ENCODE data around the gene OARD1. TPM values are rescaled to one million over a fixed set of nuclear protein-coding genes. Genes with fewer than 3 reads are reported as not detected.

Gene OARD1
- total and polyA plus RNA-seq, 10 of the 15 experiments (the other 5 are each of a cell fraction or from before 2014, with no cell fraction given) = 19.0 to 63.5 (median 43.6) TPM

GRCh38 chr6:41045664-41046063 is 26.5 kb downstream of the OARD1 start:
- CTCF ChIA-PET = interaction anchor here (0.7 to 2.8 kb wide), 5 partner anchors 8 to 18 kb away, joined by 3 to 12 read pairs (median 3); no protein-coding TSS in a partner anchor
- RAD21 ChIA-PET (ENCODE audit: unreplicated experiment) = no interaction called here
- DNase-seq (ENCODE audit: low read depth, low spot score) (no peak), FAIRE-seq (no peak), ATAC-seq (no peak)
- intact Hi-C loops (cut with micrococcal nuclease; ENCODE audit: unreplicated experiment) (no loop called here), in situ Hi-C loops (cut with MboI) (no loop called here)
- Histone ChIP-seq H3K4me1 (ENCODE audit: control insufficient read depth, insufficient read depth, low read length) (no peaks in the 10 kb centered on the region), H3K4me3 (no peak overlapping the region), H4K20me1 (ENCODE audit: control insufficient read depth, insufficient read depth) (no peaks in the 10 kb centered on the region), H3K27me3 (replicated peaks in 1 of 2; ENCODE audit: control insufficient read depth in 2 of 2, insufficient read depth in 2 of 2, low read length in 1 of 2) (no peaks in the 10 kb centered on the region), H3K9me3 (replicated peaks; ENCODE audit: control insufficient read depth, insufficient read depth, low read length) (no peaks in the 10 kb centered on the region), H3K79me2 (ENCODE audit: control insufficient read depth, insufficient read depth, low read length) (no peaks in the 10 kb centered on the region), H3K4me2 (ENCODE audit: control insufficient read depth, insufficient read depth) (no peak overlapping the region), H3K36me3 (ENCODE audit: control insufficient read depth in 2 of 2, insufficient read depth in 2 of 2, low read length in 1 of 2) (no peaks in the 10 kb centered on the region), H3K27ac (ENCODE audit: control insufficient read depth, insufficient read depth) (no peak overlapping the region), H2AFZ (ENCODE audit: control insufficient read depth, low read depth, low read length) (no peak overlapping the region), H3K9ac (ENCODE audit: control insufficient read depth, insufficient read depth, low read length) (no peak overlapping the region)
- SMC1A ChIA-PET (ENCODE audit: uncharacterized antibody, unreplicated experiment) = interaction anchor here (1.4 kb wide), 1 partner anchor 137 kb away, joined by 3 read pairs; no protein-coding TSS in a partner anchor
- 55% methylated on average over 5 of the region's 5 CpGs for WGBS (ENCODE audit: insufficient coverage, insufficient replicate concordance, low lambda C conversion rate, missing lambda C conversion rate)
- TF ChIP-seq HDAC6 (IDR thresholded peaks at IDR 0.05; ENCODE audit: unreplicated experiment) (no peak), ATF3 (IDR thresholded peaks at IDR 0.05; ENCODE audit: borderline replicate concordance, extremely low read depth, low read depth, low read length) (no peak), RBBP5 (conservative IDR thresholded peaks at IDR 0.05) (no peak), HDGF (IDR thresholded peaks at IDR 0.05) (no peak), BACH1 (IDR thresholded peaks at IDR 0.05; ENCODE audit: borderline replicate concordance) (no peak), CHD2 (IDR thresholded peaks at IDR 0.05; ENCODE audit: borderline replicate concordance, low read depth, low read length) (no peak), TBL1XR1 (IDR thresholded peaks at IDR 0.05; ENCODE audit: low read depth, low read length) (no peak), RFX5 (IDR thresholded peaks at IDR 0.05; ENCODE audit: low read depth, low read length) (no peak), KLF5 (IDR thresholded peaks at IDR 0.05; ENCODE audit: partially characterized antibody) (no peak), NFYB (IDR thresholded peaks at IDR 0.05; ENCODE audit: insufficient read depth, low read depth, low read length) (no peak), EGR1 (IDR thresholded peaks at IDR 0.05; ENCODE audit: borderline replicate concordance in 1 of 2, low read depth in 2 of 2, low read length in 2 of 2) (no peak), ZBTB33 (IDR thresholded peaks at IDR 0.05) (no peak), SIN3A (IDR thresholded peaks at IDR 0.05; ENCODE audit: low read depth, low read length) (no peak), EED (IDR thresholded peaks at IDR 0.05; ENCODE audit: low read depth) (no peak), HDAC2 (IDR thresholded peaks at IDR 0.05) (no peak), CEBPZ (IDR thresholded peaks at IDR 0.05; ENCODE audit: low read depth, low read length) (no peak)
- BruUV-seq (replicated peaks) = no TSS peak
- POLR2A ChIA-PET = no interaction called here

Measured in GM12878 (cell line).